AG04450 (cell line): ENCODE measurements around the gene CNOT8. TPM values are rescaled to one million over a fixed set of nuclear protein-coding genes. Genes with fewer than 3 reads are reported as not detected.

Experiments used
- CTCF ChIA-PET: fragments of 300-600, 350-600 bp; formaldehyde crosslinking; extraction: SDS; loops from one replicate; lab custom pipeline; 2022; ENCODE audit warnings: antibody characterized with exemption, inconsistent platforms; lab: Charles Lee
- POLR2A ChIA-PET: fragments of 350-600 bp; formaldehyde crosslinking; extraction: SDS; loops from one replicate; lab custom pipeline; 2021; ENCODE audit warnings: antibody characterized with exemption, inconsistent platforms; lab: Yijun Ruan, JAX
- DNase-seq: peaks from one replicate; pipeline ENCODE4 v3.0.0-alpha.2; 2011; ENCODE audit warnings: low read depth, low spot score
- H3K27ac ChIP-seq: one replicate; pipeline ENCODE4 v1.5.1; 2012; ENCODE audit warnings: low read depth, low read length, control low read depth
- H3K27me3 ChIP-seq: one replicate; pipeline ENCODE4 v1.6.0; 2012; ENCODE audit warnings: low read length; ENCODE audit not compliant: control insufficient read depth, insufficient read depth
- H3K4me3 ChIP-seq: 2 replicates; pipeline ENCODE4 v1.5.1; 2011; ENCODE audit warnings: mild to moderate bottlenecking, low read depth, low read length, control low read depth
- H3K9me3 ChIP-seq: 2 replicates; pipeline ENCODE4 v1.5.1; 2012; ENCODE audit warnings: low read length; ENCODE audit not compliant: control insufficient read depth, insufficient read depth
- polyA plus RNA-seq: library from polyadenylated mRNA; depleted of rRNA; stranded (reverse); fragments of >200 nt; gene quantifications from 2 replicates; pipeline ENCODE4 v1.2.3, GENCODE V29; 2011
- TF ChIP-seq, protein P1 (sequence below): IDR thresholded peaks from 2 replicates; pipeline ENCODE4 v1.5.1; 2011; ENCODE audit warnings: low read depth, low read length, control low read depth, inconsistent platforms

The CNOT8 gene
- polyA plus RNA-seq, 1 experiment: 51.8 TPM

DNA sequence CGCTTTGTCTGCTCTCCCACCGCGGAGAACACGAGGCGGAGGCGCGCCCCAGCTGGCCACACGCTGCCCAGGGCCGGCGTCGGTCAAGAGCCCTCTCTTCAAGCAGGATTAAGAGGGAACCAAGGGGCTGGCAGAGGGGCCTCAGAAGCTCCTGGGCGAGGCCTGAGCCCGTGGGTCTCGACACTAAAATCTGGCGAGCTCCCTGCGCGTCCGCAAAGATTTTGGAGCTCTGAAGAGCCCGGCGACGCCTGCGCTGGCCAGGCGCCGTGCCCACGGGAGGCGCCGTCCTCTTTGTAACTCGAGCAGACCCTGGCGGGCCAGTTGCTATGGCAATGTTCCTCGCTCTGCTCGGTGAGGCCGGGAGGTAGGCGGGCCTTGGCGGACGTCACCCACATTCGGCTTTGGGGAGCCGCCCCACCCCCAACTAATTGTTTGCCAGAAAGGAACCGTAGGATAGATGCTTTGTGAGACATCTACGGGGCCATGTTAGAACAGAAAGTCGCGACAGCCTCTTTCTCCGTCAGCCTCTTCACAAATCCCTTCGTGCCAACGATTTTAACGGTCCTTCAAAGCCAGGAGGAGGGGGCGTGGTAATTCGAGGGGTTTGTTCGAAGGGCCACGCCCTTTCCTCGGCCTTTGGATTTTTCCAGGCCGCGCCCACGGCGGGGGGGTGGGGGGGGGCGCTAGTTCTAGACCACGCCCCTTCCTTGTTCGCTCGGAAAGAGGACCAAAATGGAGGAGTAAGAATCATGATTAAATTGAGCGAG, 714 bp upstream of the CNOT8 start:
- ChIA-PET POLR2A (interaction anchor here (0.6 to 1.2 kb wide), 7 partner anchors 8 to 600 kb away, joined by 3 to 6 read pairs (median 3); partner anchors contain the start of gene GEMIN5), CTCF (interaction anchor here (0.6 to 0.9 kb wide), 2 partner anchors 208 to 889 kb away, joined by 3 to 4 read pairs; no protein-coding TSS in a partner anchor)
- Histone ChIP-seq H3K4me3 (peak overlapping the region; percentile 82), H3K9me3 (no peaks in the 10 kb centered on the region), H3K27me3 (no peaks in the 10 kb centered on the region), H3K27ac (peak overlapping the region; percentile 99)
- peak; percentile 88 for DNase-seq
- TF ChIP-seq, protein P1, sequence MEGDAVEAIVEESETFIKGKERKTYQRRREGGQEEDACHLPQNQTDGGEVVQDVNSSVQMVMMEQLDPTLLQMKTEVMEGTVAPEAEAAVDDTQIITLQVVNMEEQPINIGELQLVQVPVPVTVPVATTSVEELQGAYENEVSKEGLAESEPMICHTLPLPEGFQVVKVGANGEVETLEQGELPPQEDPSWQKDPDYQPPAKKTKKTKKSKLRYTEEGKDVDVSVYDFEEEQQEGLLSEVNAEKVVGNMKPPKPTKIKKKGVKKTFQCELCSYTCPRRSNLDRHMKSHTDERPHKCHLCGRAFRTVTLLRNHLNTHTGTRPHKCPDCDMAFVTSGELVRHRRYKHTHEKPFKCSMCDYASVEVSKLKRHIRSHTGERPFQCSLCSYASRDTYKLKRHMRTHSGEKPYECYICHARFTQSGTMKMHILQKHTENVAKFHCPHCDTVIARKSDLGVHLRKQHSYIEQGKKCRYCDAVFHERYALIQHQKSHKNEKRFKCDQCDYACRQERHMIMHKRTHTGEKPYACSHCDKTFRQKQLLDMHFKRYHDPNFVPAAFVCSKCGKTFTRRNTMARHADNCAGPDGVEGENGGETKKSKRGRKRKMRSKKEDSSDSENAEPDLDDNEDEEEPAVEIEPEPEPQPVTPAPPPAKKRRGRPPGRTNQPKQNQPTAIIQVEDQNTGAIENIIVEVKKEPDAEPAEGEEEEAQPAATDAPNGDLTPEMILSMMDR: 0 out of 2 replicates have a peak, but pooled peaks have one; percentile 18

DNA sequence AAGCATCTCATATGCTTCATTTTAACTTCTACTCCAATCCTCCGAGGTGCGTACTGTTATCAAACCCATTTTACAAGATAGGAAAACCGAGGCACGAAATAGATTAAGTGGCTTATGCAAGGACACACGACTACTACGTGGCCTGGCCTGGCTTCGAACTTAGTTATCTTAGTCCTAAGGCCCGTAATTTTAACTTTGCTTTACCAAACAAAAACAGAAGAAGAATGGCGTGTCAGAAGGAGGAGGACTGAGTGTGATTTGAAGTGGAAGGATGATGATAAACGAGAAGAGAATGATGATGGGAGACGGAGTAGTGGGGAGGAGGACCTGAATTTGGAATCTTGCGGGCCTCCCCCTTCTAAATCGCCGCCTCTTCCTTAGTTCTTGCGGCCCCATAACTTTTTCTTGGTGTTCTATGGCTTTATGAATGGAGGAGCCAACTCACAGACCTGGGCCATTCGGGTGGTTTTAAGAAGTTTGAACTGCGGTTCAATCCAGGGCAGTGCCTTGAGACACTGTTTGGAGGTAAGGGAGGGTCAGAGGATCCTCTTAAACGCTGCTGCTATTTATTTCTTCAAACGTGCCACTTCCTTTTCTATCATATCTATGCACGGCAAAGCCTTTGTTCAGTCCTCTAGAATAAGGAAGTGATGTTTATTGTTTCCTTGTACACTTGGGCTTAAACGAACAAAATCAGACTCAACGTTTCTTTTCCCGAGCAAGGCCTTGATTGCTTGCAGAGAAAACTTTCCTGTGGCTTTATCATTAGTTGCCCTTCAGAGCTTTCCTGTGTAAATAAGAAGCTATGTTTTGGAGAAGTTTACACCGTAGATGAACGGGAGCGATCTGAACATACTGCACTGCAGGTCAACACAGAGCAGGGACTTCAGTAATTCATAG, 795 bp downstream of the CNOT8 start:
- Histone ChIP-seq H3K27ac (peak overlapping the region; percentile 22), H3K27me3 (no peaks in the 10 kb centered on the region), H3K9me3 (no peaks in the 10 kb centered on the region), H3K4me3 (peak overlapping the region; percentile 82)
- CTCF ChIA-PET: no interaction called here
- TF ChIP-seq, protein P1: no peak
- POLR2A ChIA-PET: interaction anchor here (0.6 to 1.1 kb wide), 4 partner anchors 9 to 1296 kb away, joined by 3 to 5 read pairs (median 3); partner anchors contain the start of gene GEMIN5
- no peak for DNase-seq

DNA sequence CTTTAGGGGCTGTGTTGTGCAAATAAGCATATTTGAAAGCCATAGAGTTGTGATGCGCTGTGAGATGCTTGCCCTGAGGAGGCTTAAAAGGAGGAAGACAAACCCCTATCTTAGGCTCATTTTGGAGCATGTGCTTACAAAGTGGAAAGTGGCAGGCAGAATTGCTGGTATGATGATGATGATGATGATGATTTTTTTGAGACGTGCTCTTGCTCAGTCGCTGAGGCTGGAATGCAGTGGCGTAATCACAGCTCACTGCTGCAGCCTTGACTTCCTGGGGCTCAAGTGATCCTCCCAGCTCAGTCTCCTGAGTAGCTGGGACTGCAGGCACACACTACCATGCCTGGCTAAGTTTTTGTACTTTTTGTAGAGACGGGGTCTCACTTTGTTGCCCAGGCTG, 1.7 kb downstream of the CNOT8 start:
- ChIA-PET POLR2A (interaction anchor here (0.6 to 1.2 kb wide), 3 partner anchors 78 to 1297 kb away, joined by 3 to 5 read pairs (median 3); partner anchors contain the start of genes FAM114A2, GEMIN5 and MFAP3), CTCF (interaction anchor here (0.9 kb wide), 1 partner anchor 18 kb away, joined by 3 read pairs; no protein-coding TSS in a partner anchor)
- DNase-seq: no peak
- no peaks in the 10 kb centered on the region for H3K9me3 ChIP-seq
- H3K4me3 ChIP-seq: peak overlapping the region; percentile 82
- H3K27ac ChIP-seq: no peak overlapping the region
- no peaks in the 10 kb centered on the region for H3K27me3 ChIP-seq
- TF ChIP-seq, protein P1: no peak

DNA sequence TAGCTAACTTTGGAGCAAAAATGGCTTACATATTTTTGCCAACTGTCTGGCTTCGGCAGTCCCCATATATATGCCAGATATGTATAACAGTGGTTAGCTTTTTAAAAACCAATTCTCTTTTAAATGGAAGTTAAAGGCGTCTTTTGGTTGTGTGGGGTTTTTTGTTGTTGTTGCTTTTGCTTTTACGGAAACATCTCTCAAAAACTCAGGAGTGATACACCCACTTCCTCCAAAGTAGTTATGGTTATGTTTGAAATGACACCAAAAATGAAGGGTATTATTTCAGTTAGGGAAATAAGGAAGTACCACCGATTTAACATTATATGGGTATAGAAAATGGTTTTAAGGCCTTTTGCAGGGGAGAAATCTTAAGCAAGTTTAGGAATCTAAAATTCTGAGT, 2.3 kb downstream of the CNOT8 start:
- no peaks in the 10 kb centered on the region for H3K27me3 ChIP-seq
- no peak for DNase-seq
- H3K4me3 ChIP-seq: peak overlapping the region; percentile 82
- POLR2A ChIA-PET: interaction anchor here (1.2 kb wide), 1 partner anchor 822 kb away, joined by 3 read pairs; the partner anchor contains the start of genes FAM114A2 and MFAP3
- no peaks in the 10 kb centered on the region for H3K9me3 ChIP-seq
- CTCF ChIA-PET: interaction anchor here (0.9 kb wide), 1 partner anchor 18 kb away, joined by 3 read pairs; no protein-coding TSS in a partner anchor
- TF ChIP-seq, protein P1: no peak
- H3K27ac ChIP-seq: no peak overlapping the region
